Gastrocnemius medialis (tissue), 4 donors: Measurements from ENCODE around the gene DIP2C.
"Not testable (repeated sequence)": the region's sequence is repeated elsewhere in the genome, so short reads cannot be mapped to it uniquely, and the experiment has no call there.

ENCODE experiments used
- CTCF ChIP-seq, 5 experiments: fragments of 450-650 bp in 3 of 5; fragments of 200-600 bp in 2 of 5; sonication (generic) in 2 of 5; IDR thresholded peaks in 4 of 5; conservative IDR thresholded peaks in 1 of 5; 1 replicate in 4 of 5; 2 replicates in 1 of 5; pipeline ENCODE4 v1.5.1; 2016 to 2019; ENCODE audit warnings: antibody characterized with exemption in 5 of 5, mild to moderate bottlenecking in 3 of 5, moderate library complexity in 3 of 5
- POLR2A ChIP-seq, 2 donors: fragments of 450-650 bp; IDR thresholded peaks; one replicate each; pipeline ENCODE4 v1.6.1; 2017; ENCODE audit warnings: antibody characterized with exemption in 2 of 2, mild to moderate bottlenecking in 2 of 2, moderate library complexity in 2 of 2

GRCh38 chr10:584497-585290 lies 104.8 kb downstream of the DIP2C start:
- TF ChIP-seq CTCF (IDR thresholded peaks at IDR 0.05 in 4 of 5, conservative IDR thresholded peaks at IDR 0.05 in 1 of 5); POLR2A (IDR thresholded peaks at IDR 0.05): not testable (repeated sequence)
